GM23338 (cell line): ENCODE results near the gene XPNPEP1. TPM values are rescaled to one million over a fixed set of nuclear protein-coding genes. Genes with fewer than 3 reads are reported as not detected.

Experiments used
- ATAC-seq: fragments of 200-7000 bp; cut with Tn5 transposase; 3 replicates; pipeline ENCODE4 v1.9.1; 2020
- DNase-seq: peaks from one replicate; pipeline ENCODE4 v3.0.0-alpha.2; 2015; ENCODE audit warnings: low spot score
- H2AFZ ChIP-seq: fragments of 200-600 bp; sonication (generic); 2 replicates; pipeline ENCODE4 v1.8.0; 2016; ENCODE audit warnings: antibody characterized with exemption, mild to moderate bottlenecking, moderate library complexity
- H3F3A ChIP-seq: fragments of 200-600 bp; sonication (generic); replicated peaks from 2 replicates; pipeline ENCODE4 v1.8.0; 2017; ENCODE audit warnings: antibody characterized with exemption, mixed run types, low read depth
- H3K27ac ChIP-seq: fragments of 200-600 bp; sonication (generic); 2 replicates; pipeline ENCODE4 v1.6.1; 2016; ENCODE audit warnings: low read depth
- H3K27me3 ChIP-seq: fragments of 200-600 bp; sonication (generic); 2 replicates; pipeline ENCODE4 v1.8.0; 2016; ENCODE audit warnings: mild to moderate bottlenecking, mixed run types, moderate library complexity; ENCODE audit not compliant: insufficient read depth
- H3K36me3 ChIP-seq: fragments of 200-600 bp; sonication (generic); 2 replicates; pipeline ENCODE4 v1.8.0; 2016; ENCODE audit warnings: mild to moderate bottlenecking; ENCODE audit not compliant: insufficient read depth
- H3K4me1 ChIP-seq: fragments of 200-600 bp; sonication (generic); 2 replicates; pipeline ENCODE4 v1.8.0; 2016; ENCODE audit warnings: mild to moderate bottlenecking, moderate library complexity; ENCODE audit not compliant: insufficient read depth
- H3K4me2 ChIP-seq: fragments of 200-600 bp; sonication (generic); 2 replicates; pipeline ENCODE4 v1.7.1; 2017; ENCODE audit warnings: mixed run types
- H3K4me3 ChIP-seq: fragments of 200-600 bp; sonication (generic); 2 replicates; pipeline ENCODE4 v1.6.1; 2016; ENCODE audit warnings: mixed run types
- H3K79me2 ChIP-seq: fragments of 200-600 bp; sonication (generic); replicated peaks from 2 replicates; pipeline ENCODE4 v1.8.0; 2017; ENCODE audit warnings: mild to moderate bottlenecking; ENCODE audit not compliant: insufficient read depth
- H3K9me2 ChIP-seq: fragments of 200-600 bp; sonication (generic); 2 replicates; pipeline ENCODE4 v1.8.0; 2017; ENCODE audit not compliant: insufficient read depth
- H4K20me1 ChIP-seq: fragments of 200-600 bp; sonication (generic); replicated peaks from 2 replicates; pipeline ENCODE4 v1.8.0; 2017; ENCODE audit warnings: mild to moderate bottlenecking; ENCODE audit not compliant: insufficient read depth
- H3K27ac Mint-ChIP-seq: 2 replicates; pipeline ENCODE4 v1.8.0; 2020; ENCODE audit warnings: inconsistent platforms, mild to moderate bottlenecking, moderate library complexity, mixed read lengths
- H3K27me3 Mint-ChIP-seq: 3 replicates; pipeline ENCODE4 v1.8.0; 2022; ENCODE audit warnings: low read depth, mild to moderate bottlenecking, moderate library complexity, mixed read lengths, inconsistent platforms; ENCODE audit not compliant: insufficient read depth, poor library complexity
- H3K36me3 Mint-ChIP-seq: 3 replicates; pipeline ENCODE4 v1.8.0; 2021; ENCODE audit warnings: low read depth, mild to moderate bottlenecking, inconsistent platforms, moderate library complexity, mixed read lengths
- H3K4me1 Mint-ChIP-seq: 3 replicates; pipeline ENCODE4 v1.8.0; 2020; ENCODE audit warnings: mild to moderate bottlenecking, inconsistent platforms, mixed read lengths
- H3K4me3 Mint-ChIP-seq: 3 replicates; pipeline ENCODE4 v1.8.0; 2021; ENCODE audit warnings: moderate library complexity, mild to moderate bottlenecking, inconsistent platforms, mixed read lengths
- H3K9me3 Mint-ChIP-seq: 3 replicates; pipeline ENCODE4 v1.8.0; 2020; ENCODE audit warnings: moderate library complexity, mild to moderate bottlenecking, inconsistent platforms, mixed read lengths
- CREB1 ChIP-seq: fragments of 250-450 bp; sonication (Bioruptor Pico); IDR thresholded peaks from 2 replicates; pipeline ENCODE4 v1.5.0; 2020; ENCODE audit warnings: low read depth, mild to moderate bottlenecking, moderate library complexity
- EZH2 ChIP-seq: fragments of 200-600 bp; sonication (generic); IDR thresholded peaks from one replicate; pipeline ENCODE4 v1.8.0; 2017; ENCODE audit warnings: antibody characterized with exemption, mild to moderate bottlenecking, low read depth; ENCODE audit not compliant: unreplicated experiment
- EZH2phosphoT487 ChIP-seq: fragments of 200-600 bp; sonication (generic); IDR thresholded peaks from one replicate; pipeline ENCODE4 v1.8.1; 2018; ENCODE audit warnings: antibody characterized with exemption; ENCODE audit not compliant: unreplicated experiment
- JUNB ChIP-seq: IDR thresholded peaks from one replicate; pipeline ENCODE4 v1.6.1; 2016; ENCODE audit warnings: antibody characterized with exemption; ENCODE audit not compliant: unreplicated experiment
- NANOG ChIP-seq: IDR thresholded peaks from 2 replicates; pipeline ENCODE4 v1.6.1; 2016; ENCODE audit warnings: antibody characterized with exemption, borderline replicate concordance
- POLR2AphosphoS5 ChIP-seq: IDR thresholded peaks from 2 replicates; pipeline ENCODE4 v1.6.1; 2016; ENCODE audit warnings: antibody characterized with exemption, low read depth
- STAT1 ChIP-seq: IDR thresholded peaks from one replicate; pipeline ENCODE4 v1.6.1; 2016; ENCODE audit warnings: antibody characterized with exemption; ENCODE audit not compliant: unreplicated experiment
- ZNF114 ChIP-seq: fragments of 250-450 bp; sonication (Bioruptor Pico); IDR thresholded peaks from 2 replicates; pipeline ENCODE4 v1.5.0; 2020; ENCODE audit warnings: mild to moderate bottlenecking, moderate library complexity
- ZNF331 ChIP-seq: fragments of 250-450 bp; sonication (Bioruptor Pico); IDR thresholded peaks from 2 replicates; pipeline ENCODE4 v1.5.0; 2020; ENCODE audit warnings: low read depth, mild to moderate bottlenecking, moderate library complexity
- polyA plus RNA-seq: library from polyadenylated mRNA; unstranded; fragments of >200 nt; fragmentation: Nextera tagmentation; extraction: Ambion mirVana; gene quantifications from 2 replicates; pipeline ENCODE4 v1.2.1, GENCODE V29; 2016
- total RNA-seq: library from RNA; depleted of rRNA; stranded (reverse); fragments of >200 nt; shearing (Covaris generic); gene quantifications from 2 replicates; pipeline ENCODE4 v1.2.3, GENCODE V29; 2014
- TF ChIP-seq, protein P1 (sequence below), 2 experiments: fragments of 200-600 bp in 1 of 2; sonication (generic) in 1 of 2; conservative IDR thresholded peaks; 2 replicates each; pipeline versions ENCODE4 v1.5.1 to v1.6.1; 2016 to 2017; ENCODE audit warnings: antibody characterized with exemption in 2 of 2, low read depth in 2 of 2, mild to moderate bottlenecking in 2 of 2, moderate library complexity in 1 of 2
- TF ChIP-seq, protein P2 (sequence below): fragments of 250-450 bp; sonication (Bioruptor Pico); IDR thresholded peaks from 2 replicates; pipeline ENCODE4 v1.5.0; 2020; ENCODE audit warnings: mild to moderate bottlenecking, moderate library complexity
- TF ChIP-seq, protein P3 (sequence below): IDR thresholded peaks from 2 replicates; pipeline ENCODE4 v1.6.1; 2016; ENCODE audit warnings: antibody characterized with exemption
- TF ChIP-seq, protein P4 (sequence below): IDR thresholded peaks from one replicate; pipeline ENCODE4 v1.6.1; 2018; ENCODE audit warnings: antibody characterized with exemption; ENCODE audit not compliant: unreplicated experiment

Gene XPNPEP1
- total and polyA plus RNA-seq, 2 experiments from 2014 or later = 17.5 to 55.8 TPM

DNA sequence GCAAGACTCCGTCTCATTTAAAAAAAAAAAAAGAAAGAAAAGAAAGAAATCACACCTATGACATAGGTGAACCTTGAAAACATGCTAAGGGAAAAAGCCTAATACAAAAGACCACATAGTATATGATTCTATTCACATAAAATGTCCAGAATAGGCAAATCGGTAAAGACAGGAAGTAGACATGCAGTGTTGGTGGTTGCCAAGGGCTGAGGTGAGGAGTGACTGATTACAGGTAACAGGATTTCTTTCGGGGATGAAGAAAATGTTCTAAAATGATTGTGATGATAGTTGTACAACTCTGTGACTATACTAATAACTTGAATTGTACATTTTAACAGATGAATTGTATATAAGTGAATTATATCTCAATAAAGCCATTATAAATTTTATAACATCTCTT is 3.3 kb downstream of the XPNPEP1 start:
- peaks cover 27% of the 10 kb centered on the region for H3K4me1 ChIP-seq
- ATAC-seq (no peak), DNase-seq (no peak)
- no peaks in the 10 kb centered on the region; the same call in 1 of the 3 replicates for H3K36me3 Mint-ChIP-seq
- H3K79me2 ChIP-seq = peaks cover 42% of the 10 kb centered on the region
- no peak overlapping the region for H3K4me2 ChIP-seq
- H3K9me2 ChIP-seq = no peaks in the 10 kb centered on the region
- H2AFZ ChIP-seq = no peak overlapping the region
- no peaks in the 10 kb centered on the region for H3K9me3 Mint-ChIP-seq
- no peak overlapping the region for H3K4me3 ChIP-seq
- H3F3A ChIP-seq = no peaks in the 10 kb centered on the region
- no peak overlapping the region for H3K27ac Mint-ChIP-seq
- H4K20me1 ChIP-seq = no peaks in the 10 kb centered on the region
- H3K27me3 Mint-ChIP-seq = peaks cover 14% of the 10 kb centered on the region
- H3K4me1 Mint-ChIP-seq = peaks cover 31% of the 10 kb centered on the region
- H3K27me3 ChIP-seq = peaks cover 12% of the 10 kb centered on the region
- no peak overlapping the region for H3K27ac ChIP-seq
- TF ChIP-seq STAT1 = no peak
- TF ChIP-seq EZH2 = no peak
- TF ChIP-seq JUNB = no peak
- TF ChIP-seq, protein P1, sequence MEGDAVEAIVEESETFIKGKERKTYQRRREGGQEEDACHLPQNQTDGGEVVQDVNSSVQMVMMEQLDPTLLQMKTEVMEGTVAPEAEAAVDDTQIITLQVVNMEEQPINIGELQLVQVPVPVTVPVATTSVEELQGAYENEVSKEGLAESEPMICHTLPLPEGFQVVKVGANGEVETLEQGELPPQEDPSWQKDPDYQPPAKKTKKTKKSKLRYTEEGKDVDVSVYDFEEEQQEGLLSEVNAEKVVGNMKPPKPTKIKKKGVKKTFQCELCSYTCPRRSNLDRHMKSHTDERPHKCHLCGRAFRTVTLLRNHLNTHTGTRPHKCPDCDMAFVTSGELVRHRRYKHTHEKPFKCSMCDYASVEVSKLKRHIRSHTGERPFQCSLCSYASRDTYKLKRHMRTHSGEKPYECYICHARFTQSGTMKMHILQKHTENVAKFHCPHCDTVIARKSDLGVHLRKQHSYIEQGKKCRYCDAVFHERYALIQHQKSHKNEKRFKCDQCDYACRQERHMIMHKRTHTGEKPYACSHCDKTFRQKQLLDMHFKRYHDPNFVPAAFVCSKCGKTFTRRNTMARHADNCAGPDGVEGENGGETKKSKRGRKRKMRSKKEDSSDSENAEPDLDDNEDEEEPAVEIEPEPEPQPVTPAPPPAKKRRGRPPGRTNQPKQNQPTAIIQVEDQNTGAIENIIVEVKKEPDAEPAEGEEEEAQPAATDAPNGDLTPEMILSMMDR (conservative IDR thresholded peaks at IDR 0.05; ENCODE audit: low read depth in 2 of 2) = no peak
- TF ChIP-seq POLR2AphosphoS5 = no peak
- TF ChIP-seq, protein P2, sequence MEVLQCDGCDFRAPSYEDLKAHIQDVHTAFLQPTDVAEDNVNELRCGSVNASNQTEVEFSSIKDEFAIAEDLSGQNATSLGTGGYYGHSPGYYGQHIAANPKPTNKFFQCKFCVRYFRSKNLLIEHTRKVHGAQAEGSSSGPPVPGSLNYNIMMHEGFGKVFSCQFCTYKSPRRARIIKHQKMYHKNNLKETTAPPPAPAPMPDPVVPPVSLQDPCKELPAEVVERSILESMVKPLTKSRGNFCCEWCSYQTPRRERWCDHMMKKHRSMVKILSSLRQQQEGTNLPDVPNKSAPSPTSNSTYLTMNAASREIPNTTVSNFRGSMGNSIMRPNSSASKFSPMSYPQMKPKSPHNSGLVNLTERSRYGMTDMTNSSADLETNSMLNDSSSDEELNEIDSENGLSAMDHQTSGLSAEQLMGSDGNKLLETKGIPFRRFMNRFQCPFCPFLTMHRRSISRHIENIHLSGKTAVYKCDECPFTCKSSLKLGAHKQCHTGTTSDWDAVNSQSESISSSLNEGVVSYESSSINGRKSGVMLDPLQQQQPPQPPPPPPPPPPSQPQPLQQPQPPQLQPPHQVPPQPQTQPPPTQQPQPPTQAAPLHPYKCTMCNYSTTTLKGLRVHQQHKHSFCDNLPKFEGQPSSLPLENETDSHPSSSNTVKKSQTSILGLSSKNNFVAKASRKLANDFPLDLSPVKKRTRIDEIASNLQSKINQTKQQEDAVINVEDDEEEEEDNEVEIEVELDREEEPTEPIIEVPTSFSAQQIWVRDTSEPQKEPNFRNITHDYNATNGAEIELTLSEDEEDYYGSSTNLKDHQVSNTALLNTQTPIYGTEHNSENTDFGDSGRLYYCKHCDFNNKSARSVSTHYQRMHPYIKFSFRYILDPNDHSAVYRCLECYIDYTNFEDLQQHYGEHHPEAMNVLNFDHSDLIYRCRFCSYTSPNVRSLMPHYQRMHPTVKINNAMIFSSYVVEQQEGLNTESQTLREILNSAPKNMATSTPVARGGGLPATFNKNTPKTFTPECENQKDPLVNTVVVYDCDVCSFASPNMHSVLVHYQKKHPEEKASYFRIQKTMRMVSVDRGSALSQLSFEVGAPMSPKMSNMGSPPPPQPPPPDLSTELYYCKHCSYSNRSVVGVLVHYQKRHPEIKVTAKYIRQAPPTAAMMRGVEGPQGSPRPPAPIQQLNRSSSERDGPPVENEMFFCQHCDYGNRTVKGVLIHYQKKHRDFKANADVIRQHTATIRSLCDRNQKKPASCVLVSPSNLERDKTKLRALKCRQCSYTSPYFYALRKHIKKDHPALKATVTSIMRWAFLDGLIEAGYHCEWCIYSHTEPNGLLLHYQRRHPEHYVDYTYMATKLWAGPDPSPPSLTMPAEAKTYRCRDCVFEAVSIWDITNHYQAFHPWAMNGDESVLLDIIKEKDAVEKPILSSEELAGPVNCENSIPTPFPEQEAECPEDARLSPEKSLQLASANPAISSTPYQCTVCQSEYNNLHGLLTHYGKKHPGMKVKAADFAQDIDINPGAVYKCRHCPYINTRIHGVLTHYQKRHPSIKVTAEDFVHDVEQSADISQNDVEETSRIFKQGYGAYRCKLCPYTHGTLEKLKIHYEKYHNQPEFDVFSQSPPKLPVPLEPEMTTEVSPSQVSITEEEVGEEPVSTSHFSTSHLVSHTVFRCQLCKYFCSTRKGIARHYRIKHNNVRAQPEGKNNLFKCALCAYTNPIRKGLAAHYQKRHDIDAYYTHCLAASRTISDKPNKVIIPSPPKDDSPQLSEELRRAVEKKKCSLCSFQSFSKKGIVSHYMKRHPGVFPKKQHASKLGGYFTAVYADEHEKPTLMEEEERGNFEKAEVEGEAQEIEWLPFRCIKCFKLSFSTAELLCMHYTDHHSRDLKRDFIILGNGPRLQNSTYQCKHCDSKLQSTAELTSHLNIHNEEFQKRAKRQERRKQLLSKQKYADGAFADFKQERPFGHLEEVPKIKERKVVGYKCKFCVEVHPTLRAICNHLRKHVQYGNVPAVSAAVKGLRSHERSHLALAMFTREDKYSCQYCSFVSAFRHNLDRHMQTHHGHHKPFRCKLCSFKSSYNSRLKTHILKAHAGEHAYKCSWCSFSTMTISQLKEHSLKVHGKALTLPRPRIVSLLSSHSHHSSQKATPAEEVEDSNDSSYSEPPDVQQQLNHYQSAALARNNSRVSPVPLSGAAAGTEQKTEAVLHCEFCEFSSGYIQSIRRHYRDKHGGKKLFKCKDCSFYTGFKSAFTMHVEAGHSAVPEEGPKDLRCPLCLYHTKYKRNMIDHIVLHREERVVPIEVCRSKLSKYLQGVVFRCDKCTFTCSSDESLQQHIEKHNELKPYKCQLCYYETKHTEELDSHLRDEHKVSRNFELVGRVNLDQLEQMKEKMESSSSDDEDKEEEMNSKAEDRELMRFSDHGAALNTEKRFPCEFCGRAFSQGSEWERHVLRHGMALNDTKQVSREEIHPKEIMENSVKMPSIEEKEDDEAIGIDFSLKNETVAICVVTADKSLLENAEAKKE (CRISPR knock-in tag) = no peak
- TF ChIP-seq, protein P3, sequence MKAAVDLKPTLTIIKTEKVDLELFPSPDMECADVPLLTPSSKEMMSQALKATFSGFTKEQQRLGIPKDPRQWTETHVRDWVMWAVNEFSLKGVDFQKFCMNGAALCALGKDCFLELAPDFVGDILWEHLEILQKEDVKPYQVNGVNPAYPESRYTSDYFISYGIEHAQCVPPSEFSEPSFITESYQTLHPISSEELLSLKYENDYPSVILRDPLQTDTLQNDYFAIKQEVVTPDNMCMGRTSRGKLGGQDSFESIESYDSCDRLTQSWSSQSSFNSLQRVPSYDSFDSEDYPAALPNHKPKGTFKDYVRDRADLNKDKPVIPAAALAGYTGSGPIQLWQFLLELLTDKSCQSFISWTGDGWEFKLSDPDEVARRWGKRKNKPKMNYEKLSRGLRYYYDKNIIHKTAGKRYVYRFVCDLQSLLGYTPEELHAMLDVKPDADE = no peak
- no peak for TF ChIP-seq ZNF331 (CRISPR knock-in tag)
- TF ChIP-seq CREB1 = no peak
- TF ChIP-seq, protein P4, sequence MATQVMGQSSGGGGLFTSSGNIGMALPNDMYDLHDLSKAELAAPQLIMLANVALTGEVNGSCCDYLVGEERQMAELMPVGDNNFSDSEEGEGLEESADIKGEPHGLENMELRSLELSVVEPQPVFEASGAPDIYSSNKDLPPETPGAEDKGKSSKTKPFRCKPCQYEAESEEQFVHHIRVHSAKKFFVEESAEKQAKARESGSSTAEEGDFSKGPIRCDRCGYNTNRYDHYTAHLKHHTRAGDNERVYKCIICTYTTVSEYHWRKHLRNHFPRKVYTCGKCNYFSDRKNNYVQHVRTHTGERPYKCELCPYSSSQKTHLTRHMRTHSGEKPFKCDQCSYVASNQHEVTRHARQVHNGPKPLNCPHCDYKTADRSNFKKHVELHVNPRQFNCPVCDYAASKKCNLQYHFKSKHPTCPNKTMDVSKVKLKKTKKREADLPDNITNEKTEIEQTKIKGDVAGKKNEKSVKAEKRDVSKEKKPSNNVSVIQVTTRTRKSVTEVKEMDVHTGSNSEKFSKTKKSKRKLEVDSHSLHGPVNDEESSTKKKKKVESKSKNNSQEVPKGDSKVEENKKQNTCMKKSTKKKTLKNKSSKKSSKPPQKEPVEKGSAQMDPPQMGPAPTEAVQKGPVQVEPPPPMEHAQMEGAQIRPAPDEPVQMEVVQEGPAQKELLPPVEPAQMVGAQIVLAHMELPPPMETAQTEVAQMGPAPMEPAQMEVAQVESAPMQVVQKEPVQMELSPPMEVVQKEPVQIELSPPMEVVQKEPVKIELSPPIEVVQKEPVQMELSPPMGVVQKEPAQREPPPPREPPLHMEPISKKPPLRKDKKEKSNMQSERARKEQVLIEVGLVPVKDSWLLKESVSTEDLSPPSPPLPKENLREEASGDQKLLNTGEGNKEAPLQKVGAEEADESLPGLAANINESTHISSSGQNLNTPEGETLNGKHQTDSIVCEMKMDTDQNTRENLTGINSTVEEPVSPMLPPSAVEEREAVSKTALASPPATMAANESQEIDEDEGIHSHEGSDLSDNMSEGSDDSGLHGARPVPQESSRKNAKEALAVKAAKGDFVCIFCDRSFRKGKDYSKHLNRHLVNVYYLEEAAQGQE = no peak
- TF ChIP-seq ZNF114 (CRISPR knock-in tag) = no peak
- TF ChIP-seq NANOG = no peak
- TF ChIP-seq EZH2phosphoT487 = no peak
- no peaks in the 10 kb centered on the region for H3K36me3 ChIP-seq
- no peak overlapping the region for H3K4me3 Mint-ChIP-seq
